GM12878 (cell line): ENCODE data around the gene GAK.
A peak's percentile ranks its signal among the peaks of the same experiment; 100 is the strongest.

Experiments used
- CTCF ChIP-seq, 3 experiments: IDR thresholded peaks in 2 of 3; conservative IDR thresholded peaks in 1 of 3; 2 replicates each; pipeline ENCODE4 v1.5.1; 2011; ENCODE audit warnings: low read depth in 3 of 3, low read length in 3 of 3, mild to moderate bottlenecking in 3 of 3, control low read depth in 2 of 3, moderate library complexity in 2 of 3, inconsistent platforms in 1 of 3, mixed read lengths in 1 of 3; ENCODE audit not compliant: control insufficient read depth in 2 of 3, insufficient read depth in 1 of 3; ENCODE audit errors: extremely low read depth in 1 of 3
- DPF2 ChIP-seq: fragments of 450-650 bp; IDR thresholded peaks from 2 replicates; pipeline ENCODE4 v1.6.1; 2017; ENCODE audit warnings: mild to moderate bottlenecking
- E2F8 ChIP-seq: fragments of 450-650 bp; IDR thresholded peaks from 2 replicates; pipeline ENCODE4 v1.6.1; 2018; ENCODE audit warnings: mild to moderate bottlenecking, low read depth, moderate library complexity; ENCODE audit not compliant: partially characterized antibody
- ESRRA ChIP-seq: IDR thresholded peaks from 2 replicates; pipeline ENCODE4 v1.6.1; 2012; ENCODE audit warnings: mild to moderate bottlenecking, low read length, improper control_type of control experiment
- FOS ChIP-seq: IDR thresholded peaks from 3 replicates; pipeline ENCODE4 v1.6.1; 2011; ENCODE audit warnings: borderline replicate concordance; ENCODE audit not compliant: insufficient read length; ENCODE audit errors: extremely low read depth
- KLF5 ChIP-seq: fragments of 450-650 bp; IDR thresholded peaks from 2 replicates; pipeline ENCODE4 v1.6.1; 2014; ENCODE audit warnings: mild to moderate bottlenecking; ENCODE audit not compliant: partially characterized antibody
- NRF1 ChIP-seq: conservative IDR thresholded peaks from 2 replicates; pipeline ENCODE4 v1.6.1; 2011; ENCODE audit warnings: mild to moderate bottlenecking, low read depth, low read length, improper control_type of control experiment
- POLR2A ChIP-seq: IDR thresholded peaks from 2 replicates; pipeline ENCODE4 v1.6.1; 2011; ENCODE audit warnings: low read depth, mild to moderate bottlenecking, low read length
- REST ChIP-seq: IDR thresholded peaks from 2 replicates; pipeline ENCODE4 v1.6.1; 2012; ENCODE audit warnings: mild to moderate bottlenecking, low read depth, low read length
- SMAD1 ChIP-seq: fragments of 450-650 bp; IDR thresholded peaks from 2 replicates; pipeline ENCODE4 v1.6.1; 2018; ENCODE audit warnings: mild to moderate bottlenecking, low read depth; ENCODE audit not compliant: partially characterized antibody
- SPI1 ChIP-seq: IDR thresholded peaks from 2 replicates; pipeline ENCODE4 v1.6.1; 2011; ENCODE audit warnings: low read depth, mild to moderate bottlenecking, low read length, moderate library complexity, borderline replicate concordance; ENCODE audit not compliant: insufficient read depth
- TCF12 ChIP-seq: IDR thresholded peaks from 2 replicates; pipeline ENCODE4 v1.6.1; 2011; ENCODE audit warnings: low read depth, mild to moderate bottlenecking, low read length
- ZBED1 ChIP-seq: IDR thresholded peaks from 2 replicates; pipeline ENCODE4 v1.6.1; 2016; ENCODE audit warnings: borderline replicate concordance

- no peak for TF ChIP-seq CTCF (IDR thresholded peaks at IDR 0.05 in 2 of 3, conservative IDR thresholded peaks at IDR 0.05 in 1 of 3; ENCODE audit: control insufficient read depth in 2 of 3, extremely low read depth in 1 of 3, insufficient read depth in 1 of 3, low read depth in 3 of 3, low read length in 3 of 3)
- TF ChIP-seq KLF5: no peak
- no peak for TF ChIP-seq ESRRA
- TF ChIP-seq NRF1: no peak
- 0 out of 2 replicates have a peak, but pooled peaks have one; percentile 45 for TF ChIP-seq SPI1
- TF ChIP-seq SMAD1: no peak
- no peak for TF ChIP-seq TCF12
- peak; percentile 36; the same call in 1 of the 2 replicates for TF ChIP-seq POLR2A
- no peak for TF ChIP-seq E2F8
- TF ChIP-seq REST: no peak
- no peak for TF ChIP-seq DPF2
- TF ChIP-seq ZBED1: no peak
- no peak for TF ChIP-seq FOS
Observed at GRCh38 chr4:879729-880077, 52.4 kb downstream of the GAK start.
